Hepatocyte (in vitro differentiated cells): ENCODE measurements around the gene CAPZB. TPM values are rescaled to one million over a fixed set of nuclear protein-coding genes. Genes with fewer than 3 reads are reported as not detected.

Experiments
- DNase-seq: peaks from one replicate; pipeline ENCODE4 v3.0.0-alpha.2; 2016; ENCODE audit warnings: low spot score
- H2AFZ ChIP-seq: fragments of 200-600 bp; sonication (generic); 2 replicates; pipeline ENCODE4 v1.6.0; 2016; ENCODE audit warnings: antibody characterized with exemption, mild to moderate bottlenecking
- H3K27ac ChIP-seq: fragments of 200-600 bp; sonication (generic); 2 replicates; pipeline ENCODE4 v1.5.1; 2016; ENCODE audit warnings: mild to moderate bottlenecking
- H3K27me3 ChIP-seq: fragments of 200-600 bp; sonication (generic); 2 replicates; pipeline ENCODE4 v1.6.1; 2016
- H3K36me3 ChIP-seq: fragments of 200-600 bp; sonication (generic); replicated peaks from 2 replicates; pipeline ENCODE4 v1.5.1; 2016; ENCODE audit warnings: low read depth; ENCODE audit not compliant: insufficient read depth
- H3K4me1 ChIP-seq: fragments of 200-600 bp; sonication (generic); 2 replicates; pipeline ENCODE4 v1.5.1; 2016; ENCODE audit warnings: mild to moderate bottlenecking, moderate library complexity; ENCODE audit not compliant: insufficient read depth
- H3K4me2 ChIP-seq: fragments of 200-600 bp; sonication (generic); 2 replicates; pipeline ENCODE4 v1.6.0; 2016
- H3K4me3 ChIP-seq: fragments of 200-600 bp; sonication (generic); 2 replicates; pipeline ENCODE4 v1.5.1; 2016; ENCODE audit warnings: mild to moderate bottlenecking
- H3K79me2 ChIP-seq: fragments of 200-600 bp; sonication (generic); 2 replicates; pipeline ENCODE4 v1.6.0; 2017; ENCODE audit warnings: mild to moderate bottlenecking
- H3K9me2 ChIP-seq: fragments of 200-600 bp; sonication (generic); replicated peaks from 2 replicates; pipeline ENCODE4 v1.6.0; 2017; ENCODE audit warnings: mild to moderate bottlenecking; ENCODE audit not compliant: insufficient read depth
- H3K9me3 ChIP-seq: fragments of 200-600 bp; sonication (generic); 2 replicates; pipeline ENCODE4 v1.5.1; 2016; ENCODE audit warnings: low read depth, mild to moderate bottlenecking
- H4K20me1 ChIP-seq: fragments of 200-600 bp; sonication (generic); 2 replicates; pipeline ENCODE4 v1.6.0; 2016; ENCODE audit warnings: mild to moderate bottlenecking; ENCODE audit not compliant: insufficient read depth, poor library complexity, severe bottlenecking
- CTCF ChIP-seq: fragments of 200-600 bp; sonication (generic); IDR thresholded peaks from 2 replicates; pipeline ENCODE4 v1.5.1; 2016; ENCODE audit warnings: antibody characterized with exemption, mild to moderate bottlenecking; ENCODE audit not compliant: poor library complexity
- EZH2 ChIP-seq: fragments of 200-600 bp; sonication (generic); IDR thresholded peaks from 2 replicates; pipeline ENCODE4 v1.6.1; 2016; ENCODE audit warnings: antibody characterized with exemption, mild to moderate bottlenecking, borderline replicate concordance
- EZH2phosphoT487 ChIP-seq: fragments of 200-600 bp; sonication (generic); IDR thresholded peaks from one replicate; pipeline ENCODE4 v1.6.1; 2018; ENCODE audit warnings: antibody characterized with exemption, mild to moderate bottlenecking, low read depth, moderate library complexity; ENCODE audit not compliant: unreplicated experiment, severe bottlenecking
- WGBS: methylation state at CpG from one replicate; pipeline ENCODE4 v1.1.6; 2016; ENCODE audit warnings: low lambda C conversion rate; ENCODE audit errors: missing lambda C conversion rate; 5-methylcytosine and 5-hydroxymethylcytosine counted together
- polyA plus RNA-seq: library from polyadenylated mRNA; unstranded; fragments of >200 nt; fragmentation: Nextera tagmentation; extraction: Ambion mirVana; gene quantifications from 2 replicates; pipeline ENCODE4 v1.2.1, GENCODE V29; 2016
- total RNA-seq: library from RNA; depleted of rRNA; stranded (reverse); fragments of >200 nt; gene quantifications from 2 replicates; pipeline ENCODE4 v1.2.3, GENCODE V29; 2014

CAPZB gene
- total and polyA plus RNA-seq, 2 experiments from 2014 or later = 139 to 261 TPM

GRCh38 chr1:19475296-19475695 is 10.0 kb downstream of the CAPZB start:
- Histone ChIP-seq H3K4me1 (peaks cover 15% of the 10 kb centered on the region), H3K4me3 (no peak overlapping the region), H3K27me3 (no peaks in the 10 kb centered on the region), H3K79me2 (peaks cover 98% of the 10 kb centered on the region), H3K36me3 (no peaks in the 10 kb centered on the region), H3K27ac (no peak overlapping the region), H3K9me2 (no peaks in the 10 kb centered on the region), H2AFZ (no peak overlapping the region), H3K4me2 (no peak overlapping the region), H4K20me1 (peaks cover 93% of the 10 kb centered on the region), H3K9me3 (no peaks in the 10 kb centered on the region)
- no peak for DNase-seq
- WGBS = 93% methylated on average over 11 of the region's 11 CpGs
- TF ChIP-seq EZH2phosphoT487 = no peak
- no peak for TF ChIP-seq CTCF
- TF ChIP-seq EZH2 = no peak

GRCh38 chr1:19472174-19472573 is 13.2 kb downstream of the CAPZB start:
- no peaks in the 10 kb centered on the region for H3K9me2 ChIP-seq
- no peak overlapping the region for H3K4me3 ChIP-seq
- no peaks in the 10 kb centered on the region for H3K36me3 ChIP-seq
- H3K4me2 ChIP-seq = no peak overlapping the region
- H4K20me1 ChIP-seq = peaks cover 91% of the 10 kb centered on the region
- H3K27ac ChIP-seq = no peak overlapping the region
- no peaks in the 10 kb centered on the region for H3K27me3 ChIP-seq
- DNase-seq = no peak
- TF ChIP-seq EZH2phosphoT487 = no peak
- no peak for TF ChIP-seq CTCF
- no peak for TF ChIP-seq EZH2
- H2AFZ ChIP-seq = no peak overlapping the region
- no peaks in the 10 kb centered on the region for H3K9me3 ChIP-seq
- 64% methylated on average over 5 of the region's 5 CpGs for WGBS
- peaks cover 37% of the 10 kb centered on the region for H3K4me1 ChIP-seq
- H3K79me2 ChIP-seq = peaks cover 96% of the 10 kb centered on the region

GRCh38 chr1:19469004-19469403 is 16.3 kb downstream of the CAPZB start:
- Histone ChIP-seq H3K27me3 (no peaks in the 10 kb centered on the region), H3K4me3 (no peak overlapping the region), H3K9me3 (no peaks in the 10 kb centered on the region), H2AFZ (no peak overlapping the region), H3K79me2 (peaks cover 95% of the 10 kb centered on the region), H3K9me2 (no peaks in the 10 kb centered on the region), H4K20me1 (peaks cover 88% of the 10 kb centered on the region), H3K36me3 (no peaks in the 10 kb centered on the region), H3K4me2 (peak overlapping the region; percentile 56), H3K27ac (peak overlapping the region; percentile 92), H3K4me1 (peaks cover 51% of the 10 kb centered on the region)
- WGBS = 90% methylated on average over 7 of the region's 7 CpGs
- no peak for TF ChIP-seq CTCF
- TF ChIP-seq EZH2 = no peak
- no peak for TF ChIP-seq EZH2phosphoT487
- no peak for DNase-seq

GRCh38 chr1:19468397-19468956 is 16.9 kb downstream of the CAPZB start:
- Histone ChIP-seq H3K9me2 (no peaks in the 10 kb centered on the region), H4K20me1 (peaks cover 86% of the 10 kb centered on the region), H3K36me3 (no peaks in the 10 kb centered on the region), H3K9me3 (no peaks in the 10 kb centered on the region), H3K4me2 (peak overlapping the region; percentile 65), H3K4me1 (peaks cover 51% of the 10 kb centered on the region), H3K4me3 (no peak overlapping the region), H3K79me2 (peaks cover 95% of the 10 kb centered on the region), H2AFZ (no peak overlapping the region), H3K27ac (peak overlapping the region; percentile 92), H3K27me3 (no peaks in the 10 kb centered on the region)
- DNase-seq = peak; percentile 76
- no peak for TF ChIP-seq EZH2
- no peak for TF ChIP-seq EZH2phosphoT487
- TF ChIP-seq CTCF = no peak
- 76% methylated on average over 15 of the region's 15 CpGs for WGBS
